ENCODE measurements around the gene NECAB3.
"Not testable (repeated sequence)": the region's sequence is repeated elsewhere in the genome, so short reads cannot be mapped to it uniquely, and the experiment has no call there.

GRCh38 chr20:33700696-33701441, 26.6 kb upstream of the NECAB3 start:
- TF ChIP-seq, protein P1, sequence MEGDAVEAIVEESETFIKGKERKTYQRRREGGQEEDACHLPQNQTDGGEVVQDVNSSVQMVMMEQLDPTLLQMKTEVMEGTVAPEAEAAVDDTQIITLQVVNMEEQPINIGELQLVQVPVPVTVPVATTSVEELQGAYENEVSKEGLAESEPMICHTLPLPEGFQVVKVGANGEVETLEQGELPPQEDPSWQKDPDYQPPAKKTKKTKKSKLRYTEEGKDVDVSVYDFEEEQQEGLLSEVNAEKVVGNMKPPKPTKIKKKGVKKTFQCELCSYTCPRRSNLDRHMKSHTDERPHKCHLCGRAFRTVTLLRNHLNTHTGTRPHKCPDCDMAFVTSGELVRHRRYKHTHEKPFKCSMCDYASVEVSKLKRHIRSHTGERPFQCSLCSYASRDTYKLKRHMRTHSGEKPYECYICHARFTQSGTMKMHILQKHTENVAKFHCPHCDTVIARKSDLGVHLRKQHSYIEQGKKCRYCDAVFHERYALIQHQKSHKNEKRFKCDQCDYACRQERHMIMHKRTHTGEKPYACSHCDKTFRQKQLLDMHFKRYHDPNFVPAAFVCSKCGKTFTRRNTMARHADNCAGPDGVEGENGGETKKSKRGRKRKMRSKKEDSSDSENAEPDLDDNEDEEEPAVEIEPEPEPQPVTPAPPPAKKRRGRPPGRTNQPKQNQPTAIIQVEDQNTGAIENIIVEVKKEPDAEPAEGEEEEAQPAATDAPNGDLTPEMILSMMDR (IDR thresholded peaks at IDR 0.05) = not testable (repeated sequence)
- not testable (repeated sequence) for TF ChIP-seq POLR2A (IDR thresholded peaks at IDR 0.05)

Data from heart left ventricle (tissue), 13 donors.